GM12864 (cell line): ENCODE data around the gene CDRT4.

ENCODE experiments used
- DNase-seq: peaks from one replicate; pipeline ENCODE4 v3.0.0-alpha.2; 2011; ENCODE audit warnings: low read depth
- H3K4me3 ChIP-seq: 2 replicates; pipeline ENCODE4 v1.5.1; 2011; ENCODE audit warnings: mild to moderate bottlenecking, low read depth, low read length, control low read depth
- CTCF ChIP-seq: IDR thresholded peaks from 2 replicates; pipeline ENCODE4 v1.5.1; 2011; ENCODE audit warnings: low read depth, mild to moderate bottlenecking, moderate library complexity, low read length, control low read depth, inconsistent platforms; ENCODE audit errors: missing control alignments

Gene CDRT4

GRCh38 chr17:15453246-15453645 lies 14.2 kb downstream of the CDRT4 start:
- H3K4me3 ChIP-seq = no peak overlapping the region
- no peak for DNase-seq
- no peak for TF ChIP-seq CTCF

- TF ChIP-seq CTCF = no peak
- no peak for DNase-seq
- H3K4me3 ChIP-seq = no peak overlapping the region
Measured at GRCh38 chr17:15452746-15453145, 14.7 kb downstream of the CDRT4 start.

- DNase-seq = no peak
- H3K4me3 ChIP-seq = no peak overlapping the region
- TF ChIP-seq CTCF = no peak
Measured at GRCh38 chr17:15451680-15452079, 15.7 kb downstream of the CDRT4 start.

GRCh38 chr17:15448580-15448956 lies 18.9 kb downstream of the CDRT4 start:
- DNase-seq = no peak
- no peak for TF ChIP-seq CTCF
- no peak overlapping the region for H3K4me3 ChIP-seq

- no peak for TF ChIP-seq CTCF
- no peak overlapping the region for H3K4me3 ChIP-seq
- DNase-seq = no peak
Measured at GRCh38 chr17:15447928-15448579, 19.4 kb downstream of the CDRT4 start.

GRCh38 chr17:15446036-15446435 lies 21.4 kb downstream of the CDRT4 start:
- peak; percentile 6 for TF ChIP-seq CTCF
- no peak for DNase-seq
- H3K4me3 ChIP-seq = no peak overlapping the region

GRCh38 chr17:15444805-15445204 lies 22.6 kb downstream of the CDRT4 start:
- no peak for TF ChIP-seq CTCF
- no peak overlapping the region for H3K4me3 ChIP-seq
- no peak for DNase-seq
